ENCODE results near the gene GABBR2.

The GABBR2 gene

GRCh38 chr9:98379572-98379971 is 329.2 kb downstream of the GABBR2 start:
- no peaks in the 10 kb centered on the region for H3K36me3 ChIP-seq (ENCODE audit: control insufficient read depth, insufficient read depth, low read length)
- H3K9me3 ChIP-seq (ENCODE audit: control insufficient read depth, low read length) = no peaks in the 10 kb centered on the region
- no peak for TF ChIP-seq CTCF (IDR thresholded peaks at IDR 0.05)
- H3K4me2 ChIP-seq (ENCODE audit: low read length) = no peak overlapping the region
- H3K9ac ChIP-seq = no peak overlapping the region
- H3K27ac ChIP-seq = no peak overlapping the region
- H3K4me1 ChIP-seq = no peaks in the 10 kb centered on the region
- H3K4me3 ChIP-seq (ENCODE audit: low read depth, low read length) = no peak overlapping the region
- H2AFZ ChIP-seq = no peak overlapping the region
- no peaks in the 10 kb centered on the region for H3K79me2 ChIP-seq
- no peaks in the 10 kb centered on the region for H3K27me3 ChIP-seq (ENCODE audit: control insufficient read depth, insufficient read depth, low read length)

GRCh38 chr9:98378794-98379193 is 329.9 kb downstream of the GABBR2 start:
- Histone ChIP-seq H3K27me3 (ENCODE audit: control insufficient read depth, insufficient read depth, low read length) (no peaks in the 10 kb centered on the region), H3K36me3 (ENCODE audit: control insufficient read depth, insufficient read depth, low read length) (no peaks in the 10 kb centered on the region), H3K4me1 (no peaks in the 10 kb centered on the region), H3K4me2 (ENCODE audit: low read length) (no peak overlapping the region), H3K9ac (no peak overlapping the region), H3K79me2 (no peaks in the 10 kb centered on the region), H3K27ac (no peak overlapping the region), H3K4me3 (ENCODE audit: low read depth, low read length) (no peak overlapping the region), H3K9me3 (ENCODE audit: control insufficient read depth, low read length) (no peaks in the 10 kb centered on the region), H2AFZ (no peak overlapping the region)
- no peak for TF ChIP-seq CTCF (IDR thresholded peaks at IDR 0.05)

GRCh38 chr9:98378206-98378780 is 330.4 kb downstream of the GABBR2 start:
- Histone ChIP-seq H3K27ac (no peak overlapping the region), H3K79me2 (no peaks in the 10 kb centered on the region), H3K4me1 (no peaks in the 10 kb centered on the region), H3K4me3 (ENCODE audit: low read depth, low read length) (no peak overlapping the region), H2AFZ (no peak overlapping the region), H3K36me3 (ENCODE audit: control insufficient read depth, insufficient read depth, low read length) (no peaks in the 10 kb centered on the region), H3K27me3 (ENCODE audit: control insufficient read depth, insufficient read depth, low read length) (no peaks in the 10 kb centered on the region), H3K4me2 (ENCODE audit: low read length) (no peak overlapping the region), H3K9me3 (ENCODE audit: control insufficient read depth, low read length) (no peaks in the 10 kb centered on the region), H3K9ac (no peak overlapping the region)
- TF ChIP-seq CTCF (IDR thresholded peaks at IDR 0.05) = no peak

- no peaks in the 10 kb centered on the region for H3K36me3 ChIP-seq (ENCODE audit: control insufficient read depth, insufficient read depth, low read length)
- no peak for TF ChIP-seq CTCF (IDR thresholded peaks at IDR 0.05)
- H3K27ac ChIP-seq = no peak overlapping the region
- no peak overlapping the region for H3K9ac ChIP-seq
- no peaks in the 10 kb centered on the region for H3K79me2 ChIP-seq
- H3K9me3 ChIP-seq (ENCODE audit: control insufficient read depth, low read length) = no peaks in the 10 kb centered on the region
- no peak overlapping the region for H3K4me3 ChIP-seq (ENCODE audit: low read depth, low read length)
- H2AFZ ChIP-seq = no peak overlapping the region
- H3K27me3 ChIP-seq (ENCODE audit: control insufficient read depth, insufficient read depth, low read length) = no peaks in the 10 kb centered on the region
- no peaks in the 10 kb centered on the region for H3K4me1 ChIP-seq
- H3K4me2 ChIP-seq (ENCODE audit: low read length) = no peak overlapping the region
These were observed 333.5 kb downstream of the GABBR2 start for GRCh38 chr9:98375138-98375726.
